Measurements from ENCODE around the gene TMEM127. TPM values are rescaled to one million over a fixed set of nuclear protein-coding genes. Genes with fewer than 3 reads are reported as not detected.

Gene TMEM127
- total RNA-seq, 4 donors from 2014 or later: 27.1 to 35.4 (median 30.7) TPM

DNA sequence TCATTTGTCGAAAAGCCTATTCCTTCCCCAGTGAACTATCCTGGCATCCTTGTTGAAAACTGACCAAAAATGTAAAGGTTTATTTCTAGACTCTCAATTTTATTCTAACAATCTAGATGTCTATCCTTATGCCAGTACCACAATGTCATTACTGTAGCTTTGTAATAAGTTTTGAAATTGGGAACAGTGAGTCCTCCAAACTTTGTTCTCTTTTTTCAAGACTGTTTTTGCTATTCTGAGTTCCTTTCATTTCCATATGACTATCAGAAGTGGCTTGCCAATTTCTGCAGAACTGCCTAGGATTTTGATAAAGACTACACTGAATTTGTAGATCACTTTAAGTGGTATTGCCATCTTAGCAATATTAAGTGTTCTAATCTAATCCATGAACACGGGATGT is 66.9 kb downstream of the TMEM127 start:
- H3K9me3 ChIP-seq: no peaks in the 10 kb centered on the region
- no peak overlapping the region for H3K27ac ChIP-seq
- no peaks in the 10 kb centered on the region for H3K27me3 ChIP-seq
- H3K4me3 ChIP-seq: no peak overlapping the region
- peaks cover 0 to 69% (median 44%) of the 10 kb centered on the region in 4 donors for H3K4me1 ChIP-seq
- TF ChIP-seq EP300 (IDR thresholded peaks at IDR 0.05) (no peak), POLR2A (IDR thresholded peaks at IDR 0.05) (no peak)
- TF ChIP-seq, protein P1, sequence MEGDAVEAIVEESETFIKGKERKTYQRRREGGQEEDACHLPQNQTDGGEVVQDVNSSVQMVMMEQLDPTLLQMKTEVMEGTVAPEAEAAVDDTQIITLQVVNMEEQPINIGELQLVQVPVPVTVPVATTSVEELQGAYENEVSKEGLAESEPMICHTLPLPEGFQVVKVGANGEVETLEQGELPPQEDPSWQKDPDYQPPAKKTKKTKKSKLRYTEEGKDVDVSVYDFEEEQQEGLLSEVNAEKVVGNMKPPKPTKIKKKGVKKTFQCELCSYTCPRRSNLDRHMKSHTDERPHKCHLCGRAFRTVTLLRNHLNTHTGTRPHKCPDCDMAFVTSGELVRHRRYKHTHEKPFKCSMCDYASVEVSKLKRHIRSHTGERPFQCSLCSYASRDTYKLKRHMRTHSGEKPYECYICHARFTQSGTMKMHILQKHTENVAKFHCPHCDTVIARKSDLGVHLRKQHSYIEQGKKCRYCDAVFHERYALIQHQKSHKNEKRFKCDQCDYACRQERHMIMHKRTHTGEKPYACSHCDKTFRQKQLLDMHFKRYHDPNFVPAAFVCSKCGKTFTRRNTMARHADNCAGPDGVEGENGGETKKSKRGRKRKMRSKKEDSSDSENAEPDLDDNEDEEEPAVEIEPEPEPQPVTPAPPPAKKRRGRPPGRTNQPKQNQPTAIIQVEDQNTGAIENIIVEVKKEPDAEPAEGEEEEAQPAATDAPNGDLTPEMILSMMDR (IDR thresholded peaks at IDR 0.05): no peak
- peaks cover 0 to 15% (median 4%) of the 10 kb centered on the region in 3 donors for H3K36me3 ChIP-seq
- 93% methylated on average over 2 of the region's 2 CpGs for WGBS, 2 donors
- no peak for DNase-seq (ENCODE audit: low spot score in 2 of 2)

Other genes starting within 250 kb of the TMEM127 start
- 10 to 100 TPM in 1 of 4 donors, 1 to 10 TPM in 3; 4.2 to 12.4 (median 6.4) TPM for gene GPAT2, start 231.1 kb downstream of the TMEM127 start, total RNA-seq
- gene ADRA2B, start 149.4 kb downstream of the TMEM127 start, total RNA-seq: 1 to 10 TPM; 2.1 to 5.0 (median 4.7) TPM
- under 1 TPM in 1 of 4 donors, not detected in 3; 0.60 TPM for gene ASTL, start 127.5 kb downstream of the TMEM127 start, total RNA-seq
- 10 to 100 TPM; 14.0 to 21.1 (median 15.6) TPM for gene DUSP2, start 120.6 kb downstream of the TMEM127 start, total RNA-seq
- gene STARD7, start 57.2 kb downstream of the TMEM127 start, total RNA-seq: 100 to 1,000 TPM in 1 of 4 donors, 10 to 100 TPM in 3; 77.3 to 111 (median 85.0) TPM
- gene CIAO1, start 228 bp upstream of the TMEM127 start, total RNA-seq: 100 to 1,000 TPM; 132 to 172 (median 151) TPM
- gene SNRNP200, start 39.5 kb upstream of the TMEM127 start, total RNA-seq: 100 to 1,000 TPM in 1 of 4 donors, 10 to 100 TPM in 3; 79.4 to 106 (median 90.1) TPM
- 1 to 10 TPM in 3 of 4 donors, under 1 TPM in 1; 0.98 to 4.2 (median 2.2) TPM for gene ITPRIPL1, start 59.3 kb upstream of the TMEM127 start, total RNA-seq
- gene NCAPH, start 69.8 kb upstream of the TMEM127 start, total RNA-seq: 1 to 10 TPM; 1.1 to 5.1 (median 2.9) TPM
- 1 to 10 TPM in 1 of 4 donors, not detected in 3; 1.5 TPM for gene NEURL3, start 239.4 kb upstream of the TMEM127 start, total RNA-seq